Fibroblast of lung (primary cell): ENCODE results near the gene FN3KRP. TPM values are rescaled to one million over a fixed set of nuclear protein-coding genes. Genes with fewer than 3 reads are reported as not detected.

Experiments
- DNase-seq, 2 donors: peaks; one replicate each; pipeline versions ENCODE4 v3.0.0 to v3.0.0-alpha.2; 2010; ENCODE audit warnings: low read depth in 2 of 2
- H2AFZ ChIP-seq: 2 replicates; pipeline ENCODE4 v1.5.1; 2012; ENCODE audit warnings: low read length, control low read depth, inconsistent platforms
- H3K27ac ChIP-seq: 2 replicates; pipeline ENCODE4 v1.5.1; 2011; ENCODE audit warnings: low read length, control low read depth; ENCODE audit not compliant: insufficient read depth
- H3K27me3 ChIP-seq: 2 replicates; pipeline ENCODE4 v1.5.1; 2011; ENCODE audit warnings: mild to moderate bottlenecking, low read length; ENCODE audit not compliant: control insufficient read depth, insufficient read depth
- H3K36me3 ChIP-seq: 2 replicates; pipeline ENCODE4 v1.5.1; 2011; ENCODE audit warnings: low read length; ENCODE audit not compliant: control insufficient read depth, insufficient read depth
- H3K4me1 ChIP-seq: 2 replicates; pipeline ENCODE4 v1.5.1; 2011; ENCODE audit warnings: low read length; ENCODE audit not compliant: control insufficient read depth, insufficient read depth; ENCODE audit errors: extremely low read depth
- H3K4me2 ChIP-seq: 2 replicates; pipeline ENCODE4 v1.5.1; 2011; ENCODE audit warnings: low read length, control low read depth; ENCODE audit not compliant: insufficient read depth; ENCODE audit errors: extremely low read depth
- H3K4me3 ChIP-seq, 4 experiments: fragments of 200-600 bp in 1 of 4; sonication (generic) in 1 of 4; replicated peaks in 1 of 4; 2 replicates each; pipeline ENCODE4 v1.5.1; 2011 to 2016; ENCODE audit warnings: low read length in 4 of 4, low read depth in 3 of 4, mild to moderate bottlenecking in 3 of 4, control low read depth in 2 of 4, inconsistent platforms in 1 of 4, mixed read lengths in 1 of 4; ENCODE audit not compliant: insufficient read depth in 1 of 4; ENCODE audit errors: control extremely low read depth in 1 of 4
- H3K79me2 ChIP-seq: 2 replicates; pipeline ENCODE4 v1.5.1; 2012; ENCODE audit warnings: mild to moderate bottlenecking, low read length, inconsistent platforms; ENCODE audit not compliant: control insufficient read depth, insufficient read depth
- H3K9ac ChIP-seq: 2 replicates; pipeline ENCODE4 v1.5.1; 2011; ENCODE audit warnings: mild to moderate bottlenecking, low read length, control low read depth; ENCODE audit not compliant: insufficient read depth
- H3K9me3 ChIP-seq: 2 replicates; pipeline ENCODE4 v1.5.1; 2012; ENCODE audit warnings: low read depth, low read length; ENCODE audit not compliant: control insufficient read depth, insufficient read depth
- H4K20me1 ChIP-seq: 2 replicates; pipeline ENCODE4 v1.5.1; 2011; ENCODE audit warnings: low read length; ENCODE audit not compliant: control insufficient read depth, insufficient read depth; ENCODE audit errors: extremely low read depth
- EZH2 ChIP-seq: IDR thresholded peaks from 2 replicates; pipeline ENCODE4 v1.5.1; 2012; ENCODE audit warnings: low read length, control low read depth, mild to moderate bottlenecking; ENCODE audit errors: missing control alignments
- polyA plus RNA-seq, 2 donors: library from polyadenylated mRNA; depleted of rRNA in 1 of 2; stranded (reverse) in 1 of 2; unstranded in 1 of 2; fragments of >200 nt; gene quantifications; 2 replicates each; pipeline ENCODE4 v1.2.1, GENCODE V29; 2011 to 2012; ENCODE audit warnings: missing spikeins in 1 of 2
- total RNA-seq: library from RNA; depleted of rRNA; stranded (reverse); fragments of >200 nt; gene quantifications from 2 replicates; pipeline ENCODE4 v1.2.1, GENCODE V29; 2014
- TF ChIP-seq, protein P1 (sequence below), 2 donors: IDR thresholded peaks in 1 of 2; conservative IDR thresholded peaks in 1 of 2; 1 replicate in 1 of 2; 2 replicates in 1 of 2; pipeline ENCODE4 v1.5.1; 2011 to 2012; ENCODE audit warnings: low read length in 2 of 2, control low read depth in 1 of 2, inconsistent platforms in 1 of 2, low read depth in 1 of 2, mild to moderate bottlenecking in 1 of 2

The FN3KRP gene
- total and polyA plus RNA-seq, 2 donors (not counting 1 experiment from before 2014, with no cell fraction given): 13.2 to 16.5 TPM

DNA sequence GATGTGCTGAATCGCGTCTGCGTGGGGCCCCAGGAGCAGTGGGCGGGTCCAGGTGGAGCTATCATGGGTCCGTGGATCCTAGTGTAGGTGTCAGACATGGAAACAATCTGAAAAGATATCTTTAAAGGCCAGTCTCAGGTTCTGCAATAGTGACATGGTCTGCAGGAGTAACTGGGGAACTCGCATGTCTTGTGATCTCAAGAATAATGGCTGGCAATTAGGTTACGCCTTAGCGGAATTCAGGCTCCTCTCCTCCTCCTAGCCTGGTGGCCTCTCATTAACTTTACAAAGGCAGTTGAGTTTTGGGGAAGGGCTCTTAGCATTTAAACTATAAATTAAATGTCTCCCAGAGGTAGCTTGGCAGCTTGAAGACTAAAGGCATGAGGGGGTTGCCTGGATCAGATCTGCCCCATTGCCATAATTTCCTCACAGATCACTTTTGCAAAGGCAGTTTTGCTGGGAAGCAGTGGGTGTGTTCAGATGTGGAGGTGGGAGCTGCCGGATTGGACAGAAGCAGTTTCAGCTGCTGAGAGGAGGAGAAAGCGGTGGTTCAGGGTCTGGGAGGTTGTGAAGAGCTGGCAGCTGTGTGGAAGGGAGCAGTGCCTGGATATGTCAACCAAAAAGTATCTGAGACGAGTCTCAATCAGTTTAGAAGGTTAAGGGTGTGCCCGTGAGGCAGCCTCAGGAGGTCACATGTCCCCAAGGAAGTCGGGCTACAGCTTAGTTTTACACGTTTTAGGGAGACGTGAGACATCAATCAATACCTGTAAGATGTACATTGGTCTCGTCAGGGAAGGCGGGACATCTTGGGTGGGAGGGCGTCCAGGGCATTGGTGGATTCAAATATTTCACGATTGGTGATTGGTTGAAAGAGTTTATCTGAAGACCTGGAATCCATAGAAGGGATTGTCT lies 38.0 kb downstream of the FN3KRP start:
- no peaks in the 10 kb centered on the region for H3K9me3 ChIP-seq
- TF ChIP-seq EZH2: no peak
- no peak overlapping the region for H3K4me2 ChIP-seq
- H3K9ac ChIP-seq: no peak overlapping the region
- H3K79me2 ChIP-seq: peaks cover 31% of the 10 kb centered on the region
- peak in 1 of 2 donors; percentile 65 for DNase-seq
- no peak overlapping the region for H3K27ac ChIP-seq
- no peaks in the 10 kb centered on the region for H3K4me1 ChIP-seq
- no peaks in the 10 kb centered on the region for H4K20me1 ChIP-seq
- no peaks in the 10 kb centered on the region for H3K36me3 ChIP-seq
- no peaks in the 10 kb centered on the region for H3K27me3 ChIP-seq
- no peak overlapping the region for H3K4me3 ChIP-seq
- no peak overlapping the region for H2AFZ ChIP-seq

DNA sequence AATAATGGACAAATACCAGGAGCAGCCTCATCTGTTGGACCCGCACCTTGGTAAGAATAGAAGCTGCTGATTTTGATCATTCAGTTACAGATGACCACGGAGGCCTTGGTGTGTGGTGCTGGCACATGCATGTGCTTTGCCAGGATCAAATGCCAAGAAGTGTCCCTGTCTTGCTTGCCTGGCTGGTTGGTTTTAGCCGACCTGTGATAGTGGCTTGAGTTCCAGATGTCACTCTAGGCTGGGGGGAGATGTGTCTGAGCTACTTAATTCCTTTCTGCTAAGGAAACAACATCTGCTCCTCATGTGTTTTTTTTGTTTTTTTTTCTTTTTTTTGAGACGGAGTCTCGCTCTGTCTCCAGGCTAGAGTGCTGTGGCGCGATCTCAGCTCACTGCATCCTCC lies 39.7 kb downstream of the FN3KRP start:
- DNase-seq: no peak
- no peak overlapping the region for H3K4me3 ChIP-seq
- H3K9me3 ChIP-seq: no peaks in the 10 kb centered on the region
- no peak overlapping the region for H3K27ac ChIP-seq
- no peaks in the 10 kb centered on the region for H4K20me1 ChIP-seq
- no peak for TF ChIP-seq EZH2
- TF ChIP-seq, protein P1, sequence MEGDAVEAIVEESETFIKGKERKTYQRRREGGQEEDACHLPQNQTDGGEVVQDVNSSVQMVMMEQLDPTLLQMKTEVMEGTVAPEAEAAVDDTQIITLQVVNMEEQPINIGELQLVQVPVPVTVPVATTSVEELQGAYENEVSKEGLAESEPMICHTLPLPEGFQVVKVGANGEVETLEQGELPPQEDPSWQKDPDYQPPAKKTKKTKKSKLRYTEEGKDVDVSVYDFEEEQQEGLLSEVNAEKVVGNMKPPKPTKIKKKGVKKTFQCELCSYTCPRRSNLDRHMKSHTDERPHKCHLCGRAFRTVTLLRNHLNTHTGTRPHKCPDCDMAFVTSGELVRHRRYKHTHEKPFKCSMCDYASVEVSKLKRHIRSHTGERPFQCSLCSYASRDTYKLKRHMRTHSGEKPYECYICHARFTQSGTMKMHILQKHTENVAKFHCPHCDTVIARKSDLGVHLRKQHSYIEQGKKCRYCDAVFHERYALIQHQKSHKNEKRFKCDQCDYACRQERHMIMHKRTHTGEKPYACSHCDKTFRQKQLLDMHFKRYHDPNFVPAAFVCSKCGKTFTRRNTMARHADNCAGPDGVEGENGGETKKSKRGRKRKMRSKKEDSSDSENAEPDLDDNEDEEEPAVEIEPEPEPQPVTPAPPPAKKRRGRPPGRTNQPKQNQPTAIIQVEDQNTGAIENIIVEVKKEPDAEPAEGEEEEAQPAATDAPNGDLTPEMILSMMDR (conservative IDR thresholded peaks at IDR 0.05 in 1 of 2, IDR thresholded peaks at IDR 0.05 in 1 of 2; ENCODE audit: low read depth in 1 of 2, low read length in 2 of 2): no peak
- H3K36me3 ChIP-seq: no peaks in the 10 kb centered on the region
- no peak overlapping the region for H3K9ac ChIP-seq
- no peak overlapping the region for H2AFZ ChIP-seq
- no peaks in the 10 kb centered on the region for H3K4me1 ChIP-seq
- no peak overlapping the region for H3K4me2 ChIP-seq
- H3K79me2 ChIP-seq: peaks cover 31% of the 10 kb centered on the region
- no peaks in the 10 kb centered on the region for H3K27me3 ChIP-seq

DNA sequence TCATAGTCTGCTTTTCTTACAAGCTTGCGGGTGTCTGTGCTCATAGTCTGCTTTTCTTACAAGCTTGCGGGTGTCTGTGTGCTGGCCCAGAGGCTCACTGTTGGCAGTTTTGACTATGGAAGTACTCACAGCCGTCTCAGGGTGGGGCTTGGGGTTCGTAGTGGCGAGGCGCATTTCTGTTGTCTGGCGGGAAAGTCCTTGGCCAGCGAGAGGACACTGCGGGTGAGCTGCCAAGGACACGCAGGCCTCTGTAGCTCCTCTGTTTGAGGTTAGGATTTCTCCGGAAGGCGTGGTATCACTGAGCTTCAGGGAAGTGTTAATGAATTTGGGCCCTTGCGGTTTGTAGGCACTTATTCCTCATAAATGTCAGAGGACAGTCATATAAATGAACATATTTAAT lies 48.9 kb downstream of the FN3KRP start:
- H3K4me1 ChIP-seq: no peaks in the 10 kb centered on the region
- peaks cover 2% of the 10 kb centered on the region for H3K79me2 ChIP-seq
- H3K9me3 ChIP-seq: no peaks in the 10 kb centered on the region
- no peak overlapping the region for H3K4me2 ChIP-seq
- TF ChIP-seq EZH2: no peak
- TF ChIP-seq, protein P1 (conservative IDR thresholded peaks at IDR 0.05 in 1 of 2, IDR thresholded peaks at IDR 0.05 in 1 of 2; ENCODE audit: low read depth in 1 of 2, low read length in 2 of 2): no peak
- no peak overlapping the region for H3K4me3 ChIP-seq
- H4K20me1 ChIP-seq: no peaks in the 10 kb centered on the region
- DNase-seq: no peak
- peaks cover 6% of the 10 kb centered on the region for H3K36me3 ChIP-seq
- no peak overlapping the region for H3K27ac ChIP-seq
- H3K27me3 ChIP-seq: no peaks in the 10 kb centered on the region
- no peak overlapping the region for H2AFZ ChIP-seq
- no peak overlapping the region for H3K9ac ChIP-seq
